ENCODE results near the gene TRIM64C. TPM values are rescaled to one million over a fixed set of nuclear protein-coding genes. Genes with fewer than 3 reads are reported as not detected.

TRIM64C gene, protein sequence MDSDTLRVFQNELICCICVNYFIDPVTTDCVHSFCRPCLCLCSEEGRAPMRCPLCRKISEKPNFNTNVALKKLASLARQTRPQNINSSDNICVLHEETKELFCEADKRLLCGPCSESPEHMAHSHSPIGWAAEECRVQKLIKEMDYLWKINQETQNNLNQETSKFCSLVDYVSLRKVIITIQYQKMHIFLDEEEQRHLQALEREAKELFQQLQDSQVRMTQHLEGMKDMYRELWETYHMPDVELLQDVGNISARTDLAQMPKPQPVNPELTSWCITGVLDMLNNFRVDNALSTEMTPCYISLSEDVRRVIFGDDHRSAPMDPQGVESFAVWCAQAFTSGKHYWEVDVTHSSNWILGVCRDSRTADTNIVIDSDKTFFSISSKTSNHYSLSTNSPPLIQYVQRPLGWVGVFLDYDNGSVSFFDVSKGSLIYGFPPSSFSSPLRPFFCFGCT
- total RNA-seq: not detected in 2 replicates

DNA sequence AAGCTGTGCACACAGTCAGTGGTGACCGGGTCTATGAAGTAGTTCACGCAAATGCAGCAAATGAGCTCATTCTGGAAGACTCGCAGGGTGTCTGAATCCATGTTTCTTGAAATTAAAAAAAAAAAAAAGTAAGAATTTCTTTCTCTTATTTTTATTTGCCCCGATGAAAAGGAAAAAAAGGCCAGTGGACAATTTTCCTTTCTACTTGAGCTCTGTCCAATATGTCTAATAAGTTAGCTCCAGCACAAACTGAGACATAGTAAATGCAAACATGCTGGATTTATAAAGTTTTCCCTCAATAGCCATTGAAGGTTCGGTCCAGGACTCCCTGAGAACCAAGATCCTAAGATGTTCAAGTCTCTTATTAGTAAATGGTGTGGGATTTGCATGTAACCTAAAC, at the start of gene TRIM64C:
Gene TRIM64C (minus strand): TSS at position 101 of the 400 bp plus-strand sequence. CDS start 0 bp downstream, at position 101.

DNA sequence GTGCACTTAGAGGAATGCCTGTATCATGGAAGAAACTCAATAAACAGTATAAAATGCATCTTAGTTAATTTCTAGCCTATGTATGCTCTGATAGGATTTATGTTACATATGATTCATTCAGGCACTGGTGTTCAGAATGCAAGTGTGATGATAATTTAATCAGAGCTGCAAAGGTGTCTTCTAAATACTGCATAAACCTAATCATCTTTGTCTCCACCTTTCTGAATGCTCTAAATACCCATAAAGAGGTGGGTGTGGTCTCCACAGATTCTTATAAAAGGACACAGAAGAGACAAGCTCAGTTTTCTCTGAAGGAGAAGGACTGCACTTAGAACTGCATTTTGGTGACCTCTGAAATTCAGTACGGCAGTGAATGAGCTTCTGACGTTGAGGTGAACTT, 30.4 kb downstream of the TRIM64C start, which contains the start of gene TRIM49B:
Gene TRIM49B (plus strand): TSS at position 301 of the 400 bp plus-strand sequence. CDS start 2,777 bp downstream, outside the sequence.

Other genes with a start within 250 kb of the TRIM64C start
- not detected in 2 replicates for gene TRIM51G, start 75.2 kb downstream of the TRIM64C start, total RNA-seq
- gene TRIM49B, start 30.3 kb downstream of the TRIM64C start, total RNA-seq: not detected in 2 replicates
- not detected in 2 replicates for gene FOLH1, start 149.5 kb upstream of the TRIM64C start, total RNA-seq

Data from bronchial smooth muscle cell (primary cell).